Measurements from ENCODE around the gene TWF2.

DNA sequence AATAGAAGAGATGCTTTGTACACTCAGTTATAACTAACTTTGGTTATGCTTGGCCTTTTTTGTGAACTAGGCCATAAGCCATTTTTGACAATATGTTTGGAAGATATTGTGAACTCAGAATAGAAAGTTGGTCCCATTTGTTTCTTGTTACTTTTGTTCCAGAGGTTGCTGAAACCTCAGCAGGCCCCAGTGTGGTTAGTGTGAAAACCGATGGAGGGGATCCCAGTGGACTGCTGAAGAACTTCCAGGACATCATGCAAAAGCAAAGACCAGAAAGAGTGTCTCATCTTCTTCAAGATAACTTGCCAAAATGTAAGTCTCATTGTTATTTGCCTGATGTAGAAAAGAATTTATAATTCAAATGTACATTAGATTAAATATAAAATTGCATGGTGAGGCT lies 35.3 kb downstream of the TWF2 start:
- TF ChIP-seq CTCF (IDR thresholded peaks at IDR 0.05; ENCODE audit: insufficient read depth, low read length, poor library complexity, severe bottlenecking) (no peak), EZH2phosphoT487 (conservative IDR thresholded peaks at IDR 0.05; ENCODE audit: low read length) (no peak)
